Loucy (cell line): Measurements from ENCODE around the gene MYO5B.

Source experiments
- H2AFZ ChIP-seq: fragments of 200-600 bp; sonication (generic); 2 replicates; pipeline ENCODE4 v1.6.0; 2016; ENCODE audit warnings: antibody characterized with exemption, mild to moderate bottlenecking, low read length, moderate library complexity
- H3F3A ChIP-seq: fragments of 200-600 bp; 2 replicates; pipeline ENCODE4 v1.6.0; 2016; ENCODE audit warnings: antibody characterized with exemption, low read depth, mild to moderate bottlenecking
- H3K27me3 ChIP-seq: fragments of 200-600 bp; sonication (generic); 2 replicates; pipeline ENCODE4 v1.6.1; 2014; ENCODE audit warnings: low read length, mild to moderate bottlenecking; ENCODE audit not compliant: insufficient read depth, poor library complexity, severe bottlenecking
- H3K36me3 ChIP-seq: fragments of 200-600 bp; sonication (generic); 2 replicates; pipeline ENCODE4 v1.6.1; 2016; ENCODE audit warnings: low read length; ENCODE audit not compliant: insufficient read depth
- H3K4me1 ChIP-seq: fragments of 200-600 bp; sonication (generic); 2 replicates; pipeline ENCODE4 v1.5.1; 2014; ENCODE audit warnings: low read length, mild to moderate bottlenecking; ENCODE audit not compliant: insufficient read depth, poor library complexity, severe bottlenecking
- H3K4me2 ChIP-seq: fragments of 200-600 bp; sonication (generic); 2 replicates; pipeline ENCODE4 v1.6.0; 2014; ENCODE audit warnings: antibody characterized with exemption, low read length, low read depth, mild to moderate bottlenecking; ENCODE audit not compliant: poor library complexity, severe bottlenecking
- H3K4me3 ChIP-seq: fragments of 200-600 bp; sonication (generic); 2 replicates; pipeline ENCODE4 v1.5.1; 2014; ENCODE audit warnings: low read length, mild to moderate bottlenecking, mixed read lengths; ENCODE audit not compliant: poor library complexity, severe bottlenecking
- H3K79me2 ChIP-seq: fragments of 200-600 bp; sonication (generic); 2 replicates; pipeline ENCODE4 v1.6.1; 2014; ENCODE audit warnings: low read length; ENCODE audit not compliant: insufficient read depth
- H3K9ac ChIP-seq: fragments of 200-600 bp; sonication (generic); 2 replicates; pipeline ENCODE4 v1.6.0; 2014; ENCODE audit warnings: mild to moderate bottlenecking, low read depth, low read length, moderate library complexity; ENCODE audit not compliant: poor library complexity, severe bottlenecking
- H3K9me2 ChIP-seq: fragments of 200-600 bp; sonication (generic); replicated peaks from 2 replicates; pipeline ENCODE4 v1.6.1; 2016; ENCODE audit warnings: low read depth, low read length, mixed read lengths
- H3K9me3 ChIP-seq: fragments of 200-600 bp; sonication (generic); 2 replicates; pipeline ENCODE4 v1.6.1; 2014; ENCODE audit warnings: mild to moderate bottlenecking, antibody characterized with exemption, low read length, low read depth; ENCODE audit not compliant: insufficient read depth
- H4K20me1 ChIP-seq: fragments of 200-600 bp; sonication (generic); 2 replicates; pipeline ENCODE4 v1.6.0; 2014; ENCODE audit warnings: antibody characterized with exemption, low read length, mild to moderate bottlenecking; ENCODE audit not compliant: insufficient read depth, poor library complexity, severe bottlenecking
- CTCF ChIP-seq: fragments of 200-600 bp; sonication (generic); conservative IDR thresholded peaks from 2 replicates; pipeline ENCODE4 v1.5.1; 2014; ENCODE audit warnings: mild to moderate bottlenecking, antibody characterized with exemption, low read length
- EZH2phosphoT487 ChIP-seq: fragments of 200-600 bp; IDR thresholded peaks from 2 replicates; pipeline ENCODE4 v1.6.1; 2018; ENCODE audit warnings: antibody characterized with exemption, mild to moderate bottlenecking, moderate library complexity, borderline replicate concordance

Gene MYO5B

GRCh38 chr18:49832221-49832647, 362.7 kb downstream of the MYO5B start:
- H3K36me3 ChIP-seq = no peaks in the 10 kb centered on the region
- no peak overlapping the region for H3K4me2 ChIP-seq
- no peaks in the 10 kb centered on the region for H3K27me3 ChIP-seq
- H3K4me3 ChIP-seq = no peak overlapping the region
- H3K9me2 ChIP-seq = no peaks in the 10 kb centered on the region
- no peaks in the 10 kb centered on the region for H3K79me2 ChIP-seq
- TF ChIP-seq CTCF (no peak), EZH2phosphoT487 (no peak)
- H3K9ac ChIP-seq = no peak overlapping the region
- no peak overlapping the region for H2AFZ ChIP-seq
- H3K9me3 ChIP-seq = peaks cover 7% of the 10 kb centered on the region; the same call in 1 of the 2 replicates
- no peaks in the 10 kb centered on the region for H3F3A ChIP-seq
- no peaks in the 10 kb centered on the region for H3K4me1 ChIP-seq
- H4K20me1 ChIP-seq = no peaks in the 10 kb centered on the region

DNA sequence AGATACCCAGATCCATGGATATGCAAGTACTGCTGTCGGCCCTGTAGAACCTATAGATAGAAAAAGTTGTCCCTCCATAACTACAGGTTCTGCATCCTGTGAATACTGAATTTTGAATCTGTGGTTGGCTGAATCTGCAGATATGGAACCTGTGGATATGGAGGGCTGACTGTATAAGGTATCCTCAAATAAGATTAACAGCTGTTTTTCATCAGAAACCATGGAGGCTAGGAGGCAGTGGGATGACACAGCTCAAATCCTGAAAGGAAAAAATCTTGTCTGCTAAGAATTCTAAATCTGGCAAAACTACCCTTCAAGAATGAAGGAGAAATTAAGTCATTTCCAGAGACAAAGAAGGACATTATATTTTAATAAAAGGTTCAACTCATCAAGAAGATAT, 367.0 kb downstream of the MYO5B start:
- TF ChIP-seq CTCF (no peak), EZH2phosphoT487 (no peak)
- H3K79me2 ChIP-seq = no peaks in the 10 kb centered on the region
- no peak overlapping the region for H3K4me3 ChIP-seq
- no peaks in the 10 kb centered on the region for H4K20me1 ChIP-seq
- no peaks in the 10 kb centered on the region for H3F3A ChIP-seq
- H3K9me2 ChIP-seq = no peaks in the 10 kb centered on the region
- H3K9me3 ChIP-seq = peaks cover 8% of the 10 kb centered on the region; the same call in 1 of the 2 replicates
- no peaks in the 10 kb centered on the region for H3K36me3 ChIP-seq
- no peaks in the 10 kb centered on the region for H3K4me1 ChIP-seq
- H3K9ac ChIP-seq = no peak overlapping the region
- H2AFZ ChIP-seq = no peak overlapping the region
- peaks cover 5% of the 10 kb centered on the region for H3K27me3 ChIP-seq
- H3K4me2 ChIP-seq = no peak overlapping the region

- Histone ChIP-seq H3K9ac (no peak overlapping the region), H3K27me3 (no peaks in the 10 kb centered on the region), H3K9me3 (no peaks in the 10 kb centered on the region), H3K4me1 (peaks cover 18% of the 10 kb centered on the region), H2AFZ (no peak overlapping the region), H3K79me2 (no peaks in the 10 kb centered on the region), H3K4me3 (peak overlapping the region; percentile 46), H4K20me1 (no peaks in the 10 kb centered on the region), H3K36me3 (no peaks in the 10 kb centered on the region), H3K4me2 (peak overlapping the region; percentile 64), H3K9me2 (no peaks in the 10 kb centered on the region), H3F3A (no peaks in the 10 kb centered on the region)
- TF ChIP-seq CTCF (no peak), EZH2phosphoT487 (no peak)
These were observed 374.9 kb downstream of the MYO5B start for GRCh38 chr18:49819823-49820671.
